Endodermal cell (in vitro differentiated cells): ENCODE data around the gene CAMKMT. TPM values are rescaled to one million over a fixed set of nuclear protein-coding genes. Genes with fewer than 3 reads are reported as not detected.

Experiments
- DNase-seq: peaks from one replicate; pipeline ENCODE4 v3.0.0-alpha.2; 2017
- H3K27ac ChIP-seq: 2 replicates; pipeline ENCODE4 v1.5.1; 2013; ENCODE audit warnings: mild to moderate bottlenecking, low read depth, low read length, moderate library complexity
- H3K27me3 ChIP-seq: 2 replicates; pipeline ENCODE4 v1.6.1; 2013; ENCODE audit warnings: mild to moderate bottlenecking, low read length, moderate library complexity; ENCODE audit not compliant: insufficient read depth, control insufficient read depth, poor library complexity, severe bottlenecking
- H3K36me3 ChIP-seq: 2 replicates; pipeline ENCODE4 v1.7.0; 2013; ENCODE audit warnings: mild to moderate bottlenecking, low read length, moderate library complexity; ENCODE audit not compliant: control insufficient read depth, insufficient read depth
- H3K4me1 ChIP-seq: one replicate; pipeline ENCODE4 v1.7.0; 2013; ENCODE audit warnings: low read length; ENCODE audit not compliant: control insufficient read depth, insufficient read depth
- H3K4me3 ChIP-seq: 2 replicates; pipeline ENCODE4 v1.5.1; 2013; ENCODE audit warnings: mild to moderate bottlenecking, low read length, moderate library complexity
- H3K9ac ChIP-seq: 2 replicates; pipeline ENCODE4 v1.6.1; 2013; ENCODE audit warnings: mild to moderate bottlenecking, low read length, moderate library complexity; ENCODE audit not compliant: poor library complexity, severe bottlenecking; ENCODE audit errors: extremely low read depth
- H3K9me3 ChIP-seq: 2 replicates; pipeline ENCODE4 v1.6.1; 2013; ENCODE audit warnings: mild to moderate bottlenecking, low read length, moderate library complexity; ENCODE audit not compliant: control insufficient read depth
- H3K27ac Mint-ChIP-seq: 2 replicates; pipeline ENCODE4 v1.8.0; 2020; ENCODE audit warnings: mixed read lengths
- H3K27me3 Mint-ChIP-seq: 2 replicates; pipeline ENCODE4 v1.8.0; 2021; ENCODE audit warnings: mild to moderate bottlenecking, mixed read lengths; ENCODE audit not compliant: insufficient read depth
- H3K36me3 Mint-ChIP-seq: 2 replicates; pipeline ENCODE4 v1.8.0; 2020; ENCODE audit warnings: low read depth, mixed read lengths
- H3K4me1 Mint-ChIP-seq: 2 replicates; pipeline ENCODE4 v1.8.0; 2020; ENCODE audit warnings: mixed read lengths
- H3K4me3 Mint-ChIP-seq: 2 replicates; pipeline ENCODE4 v1.8.0; 2020; ENCODE audit warnings: mild to moderate bottlenecking, moderate library complexity, mixed read lengths
- H3K9me3 Mint-ChIP-seq: 2 replicates; pipeline ENCODE4 v1.8.0; 2020; ENCODE audit warnings: mild to moderate bottlenecking, mixed read lengths
- WGBS, 2 experiments: methylation state at CpG; one replicate each; pipeline versions ENCODE4 v1.1.5 to v1.1.7; 2013; ENCODE audit warnings: missing lambda C conversion rate in 2 of 2, mixed read lengths in 1 of 2; ENCODE audit not compliant: insufficient coverage in 1 of 2, insufficient read length in 1 of 2; 5-methylcytosine and 5-hydroxymethylcytosine counted together
- total RNA-seq, 2 donors: library from RNA; stranded (reverse); fragmentation: NEBNext Ultra II Directional in 1 of 2; extraction: Animal tissue kit (Norgen Biotek cat#: 25700) in 1 of 2; gene quantifications; 2 replicates in 1 of 2; 3 replicates in 1 of 2; pipeline ENCODE4 v1.2.1, GENCODE V29; 2021
- TF ChIP-seq, protein P1 (sequence below): fragments of 200-600 bp; sonication (generic); conservative IDR thresholded peaks from 2 replicates; pipeline ENCODE4 v1.5.0; 2021; ENCODE audit warnings: antibody characterized with exemption, mild to moderate bottlenecking

The CAMKMT gene
- total RNA-seq, 2 donors from 2014 or later, result 31.4 to 57.5 TPM

DNA sequence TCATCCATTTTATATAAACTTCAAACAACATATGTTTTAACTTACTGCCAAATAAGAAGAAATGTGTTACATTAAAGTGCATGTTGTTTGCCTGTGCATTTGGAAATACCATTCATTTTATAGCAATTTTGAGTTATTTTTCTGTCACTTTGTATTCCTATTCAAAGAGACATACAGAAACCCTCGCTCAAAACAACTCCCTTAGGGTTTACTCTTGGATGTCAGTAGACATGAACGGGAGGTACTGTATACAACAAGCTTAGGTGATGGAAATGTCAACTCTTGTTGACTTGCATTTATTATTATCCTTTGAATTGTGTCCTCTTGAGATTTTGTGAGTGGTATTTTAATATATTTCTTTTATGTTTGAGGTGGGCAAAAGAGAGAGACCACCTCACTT, 132.3 kb downstream of the CAMKMT start:
- Mint-ChIP-seq H3K9me3 (no peaks in the 10 kb centered on the region), H3K36me3 (no peaks in the 10 kb centered on the region), H3K4me1 (peaks cover 8% of the 10 kb centered on the region), H3K4me3 (no peak overlapping the region), H3K27ac (no peak overlapping the region), H3K27me3 (no peaks in the 10 kb centered on the region)
- Histone ChIP-seq H3K36me3 (no peaks in the 10 kb centered on the region), H3K27ac (no peak overlapping the region), H3K9ac (no peak overlapping the region), H3K4me3 (no peak overlapping the region), H3K9me3 (no peaks in the 10 kb centered on the region), H3K4me1 (peaks cover 5% of the 10 kb centered on the region), H3K27me3 (no peaks in the 10 kb centered on the region)
- DNase-seq, result no peak
- WGBS, 2 experiments, result 89 to 100% methylated on average over 1 to 2 of the region's 2 CpGs
- TF ChIP-seq, protein P1, sequence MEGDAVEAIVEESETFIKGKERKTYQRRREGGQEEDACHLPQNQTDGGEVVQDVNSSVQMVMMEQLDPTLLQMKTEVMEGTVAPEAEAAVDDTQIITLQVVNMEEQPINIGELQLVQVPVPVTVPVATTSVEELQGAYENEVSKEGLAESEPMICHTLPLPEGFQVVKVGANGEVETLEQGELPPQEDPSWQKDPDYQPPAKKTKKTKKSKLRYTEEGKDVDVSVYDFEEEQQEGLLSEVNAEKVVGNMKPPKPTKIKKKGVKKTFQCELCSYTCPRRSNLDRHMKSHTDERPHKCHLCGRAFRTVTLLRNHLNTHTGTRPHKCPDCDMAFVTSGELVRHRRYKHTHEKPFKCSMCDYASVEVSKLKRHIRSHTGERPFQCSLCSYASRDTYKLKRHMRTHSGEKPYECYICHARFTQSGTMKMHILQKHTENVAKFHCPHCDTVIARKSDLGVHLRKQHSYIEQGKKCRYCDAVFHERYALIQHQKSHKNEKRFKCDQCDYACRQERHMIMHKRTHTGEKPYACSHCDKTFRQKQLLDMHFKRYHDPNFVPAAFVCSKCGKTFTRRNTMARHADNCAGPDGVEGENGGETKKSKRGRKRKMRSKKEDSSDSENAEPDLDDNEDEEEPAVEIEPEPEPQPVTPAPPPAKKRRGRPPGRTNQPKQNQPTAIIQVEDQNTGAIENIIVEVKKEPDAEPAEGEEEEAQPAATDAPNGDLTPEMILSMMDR, result no peak

DNA sequence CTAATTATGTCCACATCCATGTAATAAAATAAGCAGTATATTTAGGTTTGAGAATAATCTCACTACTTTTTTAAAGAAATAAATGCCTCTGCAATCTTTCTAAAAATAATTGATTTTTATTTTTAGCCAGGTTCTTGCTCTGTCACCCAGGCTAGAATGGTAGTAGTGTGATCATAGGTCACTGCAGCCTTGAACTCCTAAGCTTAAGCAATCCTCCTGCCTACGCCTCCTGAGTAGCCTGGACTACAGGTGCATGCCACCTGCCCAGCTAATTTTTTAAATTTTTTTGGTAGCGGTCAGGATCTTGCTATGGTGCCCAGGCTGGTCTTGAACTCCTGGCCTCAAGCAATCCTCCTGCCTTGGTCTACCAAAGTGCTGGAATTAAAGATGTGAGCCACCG, 133.3 kb downstream of the CAMKMT start:
- Mint-ChIP-seq H3K4me1 (peaks cover 8% of the 10 kb centered on the region), H3K9me3 (no peaks in the 10 kb centered on the region), H3K27me3 (no peaks in the 10 kb centered on the region), H3K27ac (no peak overlapping the region), H3K4me3 (no peak overlapping the region), H3K36me3 (no peaks in the 10 kb centered on the region)
- H3K4me3 ChIP-seq, result no peak overlapping the region
- 93 to 95% methylated on average over 3 of the region's 3 CpGs for WGBS, 2 experiments
- TF ChIP-seq, protein P1, result no peak
- H3K36me3 ChIP-seq, result no peaks in the 10 kb centered on the region
- no peaks in the 10 kb centered on the region for H3K9me3 ChIP-seq
- H3K27ac ChIP-seq, result no peak overlapping the region
- H3K27me3 ChIP-seq, result no peaks in the 10 kb centered on the region
- H3K4me1 ChIP-seq, result peaks cover 5% of the 10 kb centered on the region
- no peak overlapping the region for H3K9ac ChIP-seq
- DNase-seq, result no peak

DNA sequence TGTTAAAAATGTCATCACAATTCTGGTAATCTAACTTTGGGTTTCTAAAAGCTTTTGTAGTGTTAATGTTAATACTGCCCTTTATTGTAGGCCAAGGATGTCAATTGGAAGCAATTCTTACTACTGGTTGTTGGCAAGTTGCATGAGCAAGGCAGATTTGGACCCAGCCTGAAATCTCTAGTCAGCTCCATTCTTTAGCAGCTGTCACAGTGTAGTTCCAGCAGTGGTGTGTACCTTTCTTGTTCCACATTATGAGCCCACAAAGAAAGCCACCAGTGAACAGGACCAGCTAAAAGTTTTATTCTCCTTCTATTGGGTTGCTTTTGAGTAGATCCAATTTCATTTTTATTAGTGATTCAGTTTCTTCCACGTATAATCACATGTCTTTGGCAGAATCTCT, 133.8 kb downstream of the CAMKMT start:
- Mint-ChIP-seq H3K4me3 (no peak overlapping the region), H3K27me3 (no peaks in the 10 kb centered on the region), H3K27ac (no peak overlapping the region), H3K36me3 (no peaks in the 10 kb centered on the region), H3K4me1 (peaks cover 8% of the 10 kb centered on the region), H3K9me3 (no peaks in the 10 kb centered on the region)
- Histone ChIP-seq H3K4me1 (peaks cover 5% of the 10 kb centered on the region), H3K9me3 (no peaks in the 10 kb centered on the region), H3K36me3 (no peaks in the 10 kb centered on the region), H3K9ac (no peak overlapping the region), H3K27ac (no peak overlapping the region), H3K27me3 (no peaks in the 10 kb centered on the region), H3K4me3 (no peak overlapping the region)
- DNase-seq, result no peak
- TF ChIP-seq, protein P1, result no peak
- WGBS, 2 experiments, result 92% methylated on average over 1 of the region's 1 CpG; no CpG with 5 or more reads in 1 of the 2 experiments
